ENCODE data around the gene SELENOW.
"Not testable (repeated sequence)": the region's sequence is repeated elsewhere in the genome, so short reads cannot be mapped to it uniquely, and the experiment has no call there.

Gene SELENOW

DNA sequence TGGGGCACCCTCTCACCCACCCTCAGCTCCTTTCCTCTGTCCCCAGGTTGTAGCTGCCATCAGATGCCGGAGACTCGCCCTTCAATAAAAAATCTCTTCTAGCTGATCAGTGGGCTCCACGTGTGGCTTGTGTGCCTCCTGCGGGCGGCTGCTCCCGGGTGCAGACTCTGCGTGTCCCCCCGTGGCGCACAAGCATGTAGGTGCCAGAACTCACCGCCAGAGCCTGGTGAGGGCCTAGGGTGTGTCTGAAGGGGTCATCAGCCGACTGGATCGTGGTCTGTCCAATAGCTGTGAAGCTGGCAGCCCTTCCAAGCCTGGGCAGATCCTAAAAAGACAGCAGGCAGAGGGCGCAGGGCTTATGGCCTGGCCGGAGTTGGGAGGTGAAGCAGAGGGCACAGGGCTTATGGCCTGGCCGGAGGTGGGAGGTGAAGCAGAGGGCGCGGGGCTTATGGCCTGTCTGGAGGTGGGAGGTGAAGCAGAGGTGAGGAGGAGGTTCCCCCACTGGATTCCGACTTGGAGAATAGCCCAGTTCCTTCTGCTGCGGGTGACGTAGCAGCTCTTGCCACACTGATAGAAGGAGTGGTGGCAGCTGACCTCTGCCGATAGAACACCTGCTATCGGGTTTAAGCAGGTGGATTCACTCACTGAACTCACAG is 21.4 kb upstream of the SELENOW start:
- DNase-seq, result no peak

DNA sequence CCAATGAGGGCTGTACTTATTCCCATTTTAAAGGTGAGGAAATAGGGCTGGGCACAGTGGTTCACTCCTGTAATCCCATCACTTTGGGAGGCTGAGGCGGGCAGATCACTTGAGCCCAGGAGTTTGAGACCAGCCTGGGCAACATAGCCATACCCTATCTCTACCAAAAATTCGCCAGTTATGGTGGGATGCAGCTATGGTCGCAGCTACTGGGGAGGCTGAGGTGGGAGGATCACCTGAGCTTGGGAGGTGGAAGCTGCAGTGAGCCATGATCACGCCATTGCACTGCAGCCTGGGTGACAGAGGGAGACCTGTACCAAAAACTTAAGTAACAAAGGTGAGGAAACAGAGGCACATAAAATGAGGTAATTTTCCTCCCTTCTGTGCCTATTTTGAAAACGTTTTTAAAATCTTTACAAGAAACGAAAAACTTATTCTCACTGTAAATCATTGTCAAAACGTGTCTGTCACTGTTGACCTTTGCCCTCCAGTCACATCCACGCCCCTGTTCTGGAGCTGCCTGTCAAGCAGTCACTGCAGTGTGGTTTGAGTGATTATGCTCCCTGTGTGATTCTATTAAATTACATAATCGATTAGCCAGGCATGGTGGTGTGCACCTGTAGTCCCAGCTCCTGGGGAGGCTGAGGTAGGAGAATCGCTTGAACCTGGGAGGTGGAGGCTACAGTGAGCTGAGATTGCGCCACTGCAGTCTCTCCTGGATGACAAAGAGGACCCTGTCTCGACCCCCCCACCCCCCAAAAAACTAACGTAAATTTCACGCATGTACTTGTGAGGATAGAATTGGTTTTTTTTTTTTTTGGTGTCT is 20.7 kb upstream of the SELENOW start:
- no peak for DNase-seq

DNA sequence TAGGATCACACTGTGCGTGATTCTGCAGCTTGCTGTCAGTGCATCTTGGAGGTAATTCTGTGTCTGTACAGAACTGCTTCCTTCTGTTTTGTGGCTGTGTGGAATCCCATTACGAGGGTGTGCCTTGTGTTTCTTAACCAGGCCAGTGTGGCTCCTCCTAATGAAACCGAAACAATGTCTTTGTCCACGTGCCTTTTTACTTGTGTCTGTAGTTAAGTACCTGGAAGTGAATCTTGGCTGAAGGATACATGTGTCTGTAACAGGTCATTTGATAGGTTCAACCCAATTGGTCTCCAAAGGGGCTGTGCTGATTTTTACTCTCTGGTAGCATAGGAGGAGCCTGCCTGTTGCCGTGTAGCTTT is 20.1 kb upstream of the SELENOW start:
- DNase-seq, result no peak

DNA sequence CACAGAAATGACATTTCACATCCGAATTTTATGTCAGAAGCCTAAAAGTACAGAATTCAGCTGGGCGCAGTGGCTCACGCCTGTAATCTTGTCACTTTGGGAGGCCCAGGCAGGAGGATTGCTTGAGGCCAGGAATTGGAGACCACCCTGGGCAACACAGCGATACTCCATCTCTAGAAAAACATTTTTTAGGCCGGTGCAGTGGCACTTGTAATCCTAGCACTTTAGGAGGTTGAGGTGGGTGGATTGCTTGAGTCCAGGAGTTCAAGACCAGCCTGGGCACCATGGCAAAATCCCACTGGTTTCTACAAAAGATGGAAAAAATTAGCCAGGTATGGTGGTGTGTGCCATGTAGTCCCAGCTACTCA is 17.9 kb upstream of the SELENOW start:
- no peak for DNase-seq

DNA sequence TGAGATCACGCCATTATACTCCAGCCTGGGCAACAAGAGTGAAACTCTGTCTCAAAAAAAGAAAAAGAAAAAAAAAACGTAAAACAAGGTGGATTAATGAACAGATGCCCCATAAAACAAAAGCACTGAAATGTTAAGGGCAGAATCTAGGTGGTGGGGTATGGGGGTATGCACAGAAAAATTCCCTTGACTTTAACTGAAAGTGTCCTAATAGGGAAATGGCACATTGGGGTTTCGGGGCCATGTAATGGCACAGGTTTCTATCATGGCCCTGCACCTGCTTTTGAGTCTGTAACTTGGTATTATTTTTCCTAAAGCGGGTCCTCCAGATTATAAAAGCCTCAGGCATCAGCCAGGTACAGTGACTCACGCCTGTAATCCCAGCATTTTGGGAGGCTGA is 16.9 kb upstream of the SELENOW start:
- no peak for DNase-seq

DNA sequence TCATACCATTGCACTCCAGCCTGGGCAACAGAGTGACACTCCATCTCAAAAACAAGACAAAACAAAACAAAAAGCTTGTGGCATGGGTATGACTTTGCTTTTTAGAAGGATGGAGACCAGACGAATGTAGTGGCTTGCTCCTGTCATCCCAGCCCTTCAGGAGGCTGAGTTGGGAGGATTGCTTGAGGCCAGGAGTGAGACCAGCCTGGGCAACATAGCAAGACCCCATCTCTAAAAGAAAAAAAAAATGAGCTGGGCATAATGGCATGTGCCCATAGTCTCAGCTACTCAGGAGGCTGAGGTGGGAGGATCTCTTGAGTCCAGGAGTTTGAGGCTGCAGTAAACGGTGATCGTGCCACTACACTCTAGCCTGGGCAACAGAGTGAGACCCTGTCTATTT is 16.4 kb upstream of the SELENOW start:
- DNase-seq, result no peak

DNA sequence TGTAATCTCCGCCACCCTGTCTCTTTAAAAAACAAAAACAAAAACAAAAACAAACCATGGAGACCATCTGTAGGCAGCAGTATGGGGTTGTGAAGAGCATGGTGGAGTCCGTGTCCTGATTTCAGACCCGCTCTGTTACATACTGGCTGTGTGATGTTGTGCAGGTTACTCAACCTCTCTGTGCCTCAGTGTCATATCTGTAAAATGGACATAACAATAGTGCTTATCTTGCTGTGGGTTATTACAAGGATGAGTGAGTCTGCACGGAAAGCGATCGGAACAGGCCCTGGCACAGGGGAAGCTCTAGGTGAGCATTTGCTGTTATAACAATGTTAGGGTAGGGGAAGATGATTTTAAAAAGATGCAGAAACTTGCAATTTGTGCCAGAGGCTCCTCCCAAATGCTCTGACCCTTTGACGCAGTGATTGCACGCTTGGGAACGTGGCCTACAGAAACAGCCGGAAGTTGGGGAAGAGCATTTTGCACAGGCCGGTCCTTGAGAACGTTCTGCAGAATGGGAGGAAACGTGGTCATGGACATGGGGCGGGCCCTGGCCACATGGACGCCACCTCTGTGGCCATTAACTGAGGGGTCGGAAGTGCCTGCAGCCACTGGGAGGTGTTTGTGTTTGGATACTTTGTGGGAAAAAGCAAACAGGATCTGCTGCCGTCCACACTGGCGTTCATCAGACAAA is 15.7 kb upstream of the SELENOW start:
- DNase-seq, result no peak

DNA sequence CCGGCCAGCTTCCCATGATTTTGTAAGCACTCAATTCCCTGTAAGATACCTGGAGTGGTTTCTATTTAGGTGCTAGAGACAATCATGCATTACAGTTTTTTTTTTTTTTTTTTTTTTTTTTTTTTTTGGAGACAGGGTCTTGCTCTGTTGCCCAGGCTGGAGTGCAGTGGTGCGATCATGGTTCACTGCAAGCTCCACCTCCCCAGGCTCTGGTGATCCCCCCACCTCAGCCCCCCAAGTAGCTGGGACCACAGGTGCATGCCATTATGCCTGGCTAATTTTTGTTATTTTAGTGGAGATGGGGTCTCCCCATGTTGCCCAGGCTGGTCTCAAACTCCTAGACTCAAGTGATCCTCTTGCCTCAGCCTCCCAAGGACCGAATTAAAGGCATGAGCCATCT is 13.8 kb upstream of the SELENOW start:
- not testable (repeated sequence) for DNase-seq

DNA sequence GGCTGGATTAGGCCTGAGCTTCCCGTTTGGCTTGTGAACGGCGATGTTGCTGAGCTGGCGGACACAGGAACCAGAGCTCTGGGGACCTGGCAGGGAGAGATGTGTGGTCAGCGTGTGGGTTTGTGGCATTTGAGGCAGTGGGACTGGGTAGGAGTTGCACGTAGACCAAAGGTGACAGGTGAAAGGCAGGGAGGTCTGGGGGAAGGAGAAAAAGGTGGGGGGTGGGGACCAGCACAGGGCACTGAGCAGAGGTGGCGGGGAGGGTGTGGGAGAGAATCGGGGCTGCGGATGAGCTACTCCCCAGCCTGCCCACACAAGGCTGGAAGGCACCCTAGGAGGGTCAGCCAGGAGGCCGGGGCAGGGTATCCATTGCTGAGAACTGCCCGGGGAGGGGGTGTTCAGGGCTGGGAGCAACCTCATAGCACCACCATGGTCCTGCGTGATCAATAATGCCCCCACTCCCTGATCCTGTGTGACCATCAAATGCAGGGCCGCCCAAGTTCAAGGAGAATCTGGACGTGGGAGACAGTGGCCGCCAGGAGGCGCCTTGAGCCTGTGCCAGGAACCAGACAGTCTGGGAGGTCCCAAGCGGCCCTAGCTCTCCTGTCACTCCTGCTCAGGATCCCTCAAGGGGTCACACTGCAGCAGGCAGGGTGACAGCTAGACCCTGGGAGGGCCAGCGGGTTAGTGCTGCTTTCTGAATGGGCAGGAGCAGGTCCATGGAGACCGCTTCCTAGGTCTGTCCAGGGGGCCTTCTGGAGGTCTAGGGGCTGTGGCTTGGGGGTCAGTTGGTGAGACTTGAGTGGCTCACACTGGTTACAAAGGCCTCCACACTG is 12.8 kb upstream of the SELENOW start:
- peak; percentile 54 for DNase-seq

DNA sequence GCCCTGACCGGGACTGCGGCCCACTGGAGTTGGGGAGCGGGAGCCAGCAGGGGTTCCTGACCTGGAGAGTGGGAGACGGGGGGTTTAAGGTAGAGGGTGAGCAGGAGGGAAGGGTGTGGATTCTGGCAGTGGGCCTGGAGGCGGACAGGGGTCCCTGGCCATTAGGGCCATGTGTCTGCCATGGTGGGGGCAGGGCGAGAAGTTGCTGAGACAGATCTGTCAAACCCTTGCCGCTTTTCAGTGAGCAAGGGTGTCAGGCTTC is 12.2 kb upstream of the SELENOW start:
- no peak for DNase-seq

DNA sequence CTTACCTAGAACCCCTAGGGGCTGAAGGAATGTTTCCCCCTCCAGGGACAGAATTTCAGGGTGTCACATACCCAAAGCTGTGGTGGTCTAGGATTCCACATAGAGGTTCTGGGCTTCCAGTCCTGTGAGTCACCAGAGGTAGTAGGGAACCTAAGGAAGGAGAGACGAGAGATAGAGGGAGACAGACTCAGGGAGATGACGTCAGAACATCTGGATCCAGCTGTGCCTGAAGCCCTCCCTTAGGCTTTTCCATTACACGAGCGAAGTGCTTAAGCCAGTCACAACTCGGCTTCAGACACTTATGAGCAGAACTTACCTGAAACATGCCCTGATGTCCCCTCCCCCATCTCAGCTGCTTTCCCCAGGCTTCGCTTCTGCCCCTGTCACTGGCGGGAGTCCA is 11.8 kb upstream of the SELENOW start:
- DNase-seq, result no peak

DNA sequence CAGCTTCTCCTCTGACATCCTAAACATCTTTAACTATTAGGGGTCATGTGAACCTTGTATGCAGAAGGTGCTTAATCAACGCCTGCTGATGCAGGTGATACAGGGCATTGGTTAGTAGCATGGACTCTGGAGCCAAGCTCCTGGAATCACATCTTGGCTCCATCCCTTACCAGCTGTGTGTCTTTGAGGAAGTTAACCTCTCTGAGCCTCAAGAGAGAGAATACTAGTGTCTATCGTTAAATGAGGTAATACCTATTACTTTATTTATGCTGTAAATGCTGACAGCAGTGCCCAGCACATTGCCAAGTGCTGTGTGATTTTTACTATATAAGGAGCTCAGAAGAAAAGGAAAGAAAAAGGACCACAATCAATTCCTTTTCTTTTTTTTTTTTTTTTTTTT is 11.2 kb upstream of the SELENOW start:
- DNase-seq, result no peak

DNA sequence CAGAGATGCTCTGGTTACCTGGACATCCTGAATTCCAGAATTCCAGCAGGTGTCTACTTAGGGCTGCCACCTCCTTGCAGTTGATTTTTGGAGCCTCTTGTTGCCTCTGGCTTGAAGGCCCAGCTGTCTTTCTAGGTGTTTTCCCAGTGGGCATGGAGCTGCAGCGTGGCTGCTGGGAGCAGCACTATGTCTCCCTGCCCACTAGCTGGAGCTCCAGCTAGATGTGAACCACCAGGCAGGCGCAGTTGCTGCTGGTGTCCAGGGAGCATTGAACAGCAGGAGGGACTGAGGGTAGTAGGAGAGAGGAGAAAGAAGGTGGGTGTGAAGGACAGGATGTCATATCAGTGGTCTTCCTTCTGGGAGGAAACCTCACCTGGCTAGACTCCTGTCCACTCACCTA is 9.9 kb upstream of the SELENOW start:
- no peak for DNase-seq

DNA sequence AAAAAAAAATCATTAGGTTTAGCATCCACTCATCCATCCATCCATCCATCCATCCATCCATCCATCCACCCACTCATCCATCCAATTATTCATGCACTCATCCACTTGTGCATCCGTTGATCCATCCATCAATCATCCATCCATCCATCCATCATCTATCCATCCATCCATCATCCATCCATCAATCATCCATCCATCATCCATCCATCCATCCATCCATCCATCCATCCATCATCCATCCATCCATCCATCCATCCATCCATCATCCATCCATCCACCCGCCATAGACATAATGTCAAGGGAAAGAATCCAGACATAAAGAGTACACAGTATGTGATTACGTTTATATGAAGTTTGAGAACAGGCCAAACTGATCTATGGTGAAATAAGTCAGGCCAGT is 9.0 kb upstream of the SELENOW start:
- no peak for DNase-seq

DNA sequence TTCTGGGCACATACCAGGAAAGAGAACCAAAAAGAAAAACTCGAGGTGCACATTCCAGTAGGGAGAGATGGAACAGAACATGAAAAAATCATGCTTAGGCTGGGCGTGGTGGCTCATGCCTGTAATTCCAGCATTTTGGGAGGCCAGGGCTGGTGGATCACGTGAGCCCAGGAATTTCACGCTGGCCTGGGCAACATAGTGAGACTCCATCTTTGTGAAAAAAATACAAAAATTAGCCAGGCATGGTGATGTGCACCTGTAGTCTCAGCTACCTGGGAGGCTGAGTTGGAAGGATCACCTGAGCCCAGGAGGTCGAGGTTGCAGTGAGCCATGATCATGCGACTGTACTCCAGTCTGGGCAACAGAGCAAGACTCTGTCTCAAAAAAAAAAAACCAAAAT is 7.2 kb upstream of the SELENOW start:
- not testable (repeated sequence) for DNase-seq

DNA sequence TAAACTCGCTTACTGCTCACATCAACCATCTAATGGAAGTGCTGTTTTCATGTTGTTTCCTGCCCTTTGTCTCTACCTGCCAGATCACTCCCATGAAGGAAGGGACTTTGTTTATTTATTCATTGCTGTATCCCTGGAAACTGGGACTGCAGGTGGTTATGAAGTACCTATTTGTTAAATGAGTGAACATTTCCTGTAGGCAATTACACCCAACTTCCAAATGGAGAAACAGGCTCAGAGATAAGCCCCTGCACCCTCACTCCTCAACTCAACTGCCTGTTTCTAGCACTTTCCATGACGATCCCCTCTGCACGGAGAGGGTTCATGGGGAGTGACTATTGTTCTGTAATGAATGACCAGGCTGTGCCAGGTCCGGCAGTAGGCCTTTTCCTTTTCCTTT is 1.9 kb upstream of the SELENOW start:
- DNase-seq, result no peak

DNA sequence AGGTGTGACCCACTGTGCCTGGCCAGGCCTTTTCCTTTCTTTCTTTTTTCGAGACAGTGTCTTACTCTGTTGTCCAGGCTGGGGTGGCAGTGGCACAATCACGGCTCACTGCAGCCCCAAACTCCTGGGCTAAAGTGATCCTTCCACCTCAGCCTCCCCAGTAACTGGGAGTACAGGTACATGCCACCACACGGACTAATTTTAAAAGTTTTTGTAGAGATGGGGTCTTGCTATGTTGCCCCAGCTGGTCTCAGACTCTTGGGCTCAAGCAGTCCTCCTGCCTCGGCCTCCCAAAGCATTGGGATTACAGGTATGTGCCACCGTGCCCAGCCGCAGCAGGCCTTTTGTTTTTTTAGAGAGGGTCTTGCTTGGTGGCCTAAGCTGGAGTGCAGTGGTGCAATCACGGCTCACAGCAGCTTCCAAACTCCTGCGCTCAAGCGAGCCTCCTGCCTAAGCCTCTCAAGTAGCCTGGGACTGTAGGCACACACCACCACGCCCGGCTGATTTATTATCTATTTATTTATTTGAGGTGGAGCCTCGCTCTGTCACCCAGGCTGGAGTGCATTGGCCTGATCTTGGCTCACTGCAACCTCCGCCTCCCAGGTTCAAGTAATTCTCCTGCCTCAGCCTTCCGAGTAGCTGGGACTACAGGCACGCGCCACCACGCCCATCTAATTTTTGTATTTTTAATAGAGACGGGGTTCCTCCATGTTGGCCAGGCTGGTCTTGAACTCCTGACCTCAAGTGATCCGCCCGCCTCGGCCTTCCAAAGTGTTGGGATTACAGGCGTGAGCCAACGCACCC is 1.1 kb upstream of the SELENOW start:
- DNase-seq, result not testable (repeated sequence)

DNA sequence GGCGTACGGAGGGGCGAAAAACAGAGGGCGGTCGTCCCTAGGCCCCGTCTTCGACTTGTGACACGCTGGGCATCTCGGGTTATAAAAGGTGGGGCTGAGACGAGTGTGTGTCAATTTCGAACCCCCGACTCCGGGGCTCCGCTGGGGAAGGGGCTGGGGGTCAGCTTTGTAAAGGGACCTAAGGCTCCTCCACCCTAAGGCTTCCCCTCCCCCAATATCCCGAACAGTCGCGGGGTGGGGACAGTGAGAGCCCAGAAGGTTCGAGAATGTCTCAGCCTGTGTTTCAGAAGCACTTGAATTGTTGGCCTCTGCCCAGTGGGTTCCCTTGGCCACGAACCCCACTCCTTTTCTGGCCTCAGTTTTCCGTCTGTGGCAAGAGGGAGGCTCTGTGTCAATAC is 450 bp downstream of the SELENOW start:
- DNase-seq, result no peak

DNA sequence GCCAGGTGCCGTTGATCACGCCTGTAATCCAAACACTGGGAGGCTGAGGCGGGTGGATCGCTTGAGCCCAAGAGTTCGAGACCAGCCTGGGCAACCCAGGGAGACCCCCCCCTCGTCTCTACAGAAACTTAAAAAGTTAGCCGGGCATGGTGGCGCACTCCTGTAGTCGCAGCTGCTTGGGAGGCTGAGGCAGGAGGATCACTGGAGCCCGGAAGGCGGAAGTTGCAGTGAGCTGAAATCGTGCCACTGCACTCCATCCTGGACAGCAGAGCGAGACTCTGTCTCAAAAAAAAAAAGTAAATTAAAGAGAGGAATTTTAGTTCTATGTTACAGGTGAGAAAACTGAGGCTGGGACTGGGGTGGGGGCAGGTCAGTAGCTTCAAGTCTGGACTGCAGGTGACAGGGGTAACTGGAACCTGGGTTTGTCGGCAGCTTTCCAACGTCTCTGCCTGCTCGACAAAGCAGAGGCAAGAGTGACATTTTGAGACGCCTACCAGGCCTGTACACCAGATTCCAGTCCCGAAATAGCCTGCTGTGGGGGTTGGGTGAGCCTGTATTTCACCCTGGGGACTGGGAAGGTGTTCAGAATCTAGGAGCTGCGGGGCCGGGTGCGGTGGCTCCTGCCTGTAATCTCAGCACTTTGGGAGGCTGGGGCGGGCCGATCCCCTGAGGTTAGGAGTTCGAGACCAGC is 1.2 kb downstream of the SELENOW start:
- DNase-seq, result no peak

DNA sequence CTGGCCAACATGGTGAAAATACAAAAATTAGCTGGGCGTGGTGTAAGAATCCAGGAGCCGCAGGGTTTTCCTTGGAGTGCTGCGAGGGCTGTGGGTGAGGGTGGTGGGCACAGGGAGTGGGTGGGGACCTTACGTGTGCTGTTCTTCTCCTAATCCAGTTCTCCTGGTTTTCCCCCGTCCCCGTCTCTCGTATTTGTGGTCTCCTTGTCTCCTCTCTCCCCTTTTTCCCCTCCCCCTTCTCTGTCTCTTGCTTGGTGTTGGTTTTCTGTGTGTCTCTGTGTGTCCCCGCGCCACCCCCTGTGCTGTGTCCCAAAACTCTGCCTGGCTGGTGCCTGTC is 1.7 kb downstream of the SELENOW start:
- DNase-seq, result no peak

DNA sequence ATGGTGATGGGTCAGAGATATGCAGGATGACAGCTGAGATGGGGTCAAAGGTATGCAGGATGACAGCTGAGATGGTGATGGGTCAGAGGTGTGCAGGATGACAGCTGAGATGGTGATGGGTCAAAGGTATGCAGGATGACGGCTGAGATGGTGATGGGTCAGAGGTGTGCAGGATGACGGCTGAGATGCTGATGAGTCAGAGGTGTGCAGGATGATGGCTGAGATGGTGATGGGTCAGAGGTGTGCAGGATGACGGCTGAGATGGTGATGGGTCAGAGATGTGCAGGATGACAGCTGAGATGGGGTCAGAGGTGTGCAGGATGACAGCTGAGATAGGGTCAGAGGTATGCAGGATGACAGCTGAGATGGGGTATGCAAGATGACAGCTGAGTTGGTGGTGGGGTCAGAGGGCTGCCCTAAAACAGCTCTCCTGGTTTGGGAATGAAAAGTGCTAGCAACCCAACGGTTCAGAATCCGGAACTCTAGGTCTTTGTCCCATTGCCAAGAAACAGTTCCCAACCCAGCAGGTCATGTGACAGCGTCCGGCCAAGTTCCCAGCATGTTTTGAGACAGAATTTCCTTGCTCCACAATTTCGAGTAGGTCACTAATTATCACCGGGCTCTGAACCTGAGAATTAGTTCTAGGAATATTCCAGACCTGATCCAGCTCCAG is 3.2 kb downstream of the SELENOW start:
- no peak for DNase-seq

DNA sequence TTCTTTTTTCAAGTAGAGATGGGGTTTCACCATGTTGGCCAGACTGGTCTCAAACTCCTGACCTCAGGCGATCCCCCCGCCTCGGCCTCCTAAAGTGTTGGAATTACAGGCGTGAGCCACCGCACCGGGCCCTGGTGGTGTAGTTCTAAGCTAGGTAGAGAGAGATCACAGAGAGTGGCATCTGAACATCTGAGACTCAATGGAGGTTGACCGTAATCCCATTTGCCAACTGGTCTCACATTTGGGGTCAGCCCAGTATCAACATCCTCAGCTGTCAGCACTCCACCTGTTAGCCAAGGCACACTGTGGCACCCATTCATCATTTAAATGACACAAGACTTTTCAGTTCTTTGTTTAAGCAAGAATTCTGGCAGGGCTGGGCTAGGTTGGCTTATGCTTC is 8.1 kb downstream of the SELENOW start:
- DNase-seq, result no peak

Data from NCI-H1694 treated with DMSO at 0.1 percent for 48 hours (cell line).